Measurements from ENCODE around the gene CDH26.
"Not testable (repeated sequence)": the region's sequence is repeated elsewhere in the genome, so short reads cannot be mapped to it uniquely, and the experiment has no call there.

Gene CDH26

DNA sequence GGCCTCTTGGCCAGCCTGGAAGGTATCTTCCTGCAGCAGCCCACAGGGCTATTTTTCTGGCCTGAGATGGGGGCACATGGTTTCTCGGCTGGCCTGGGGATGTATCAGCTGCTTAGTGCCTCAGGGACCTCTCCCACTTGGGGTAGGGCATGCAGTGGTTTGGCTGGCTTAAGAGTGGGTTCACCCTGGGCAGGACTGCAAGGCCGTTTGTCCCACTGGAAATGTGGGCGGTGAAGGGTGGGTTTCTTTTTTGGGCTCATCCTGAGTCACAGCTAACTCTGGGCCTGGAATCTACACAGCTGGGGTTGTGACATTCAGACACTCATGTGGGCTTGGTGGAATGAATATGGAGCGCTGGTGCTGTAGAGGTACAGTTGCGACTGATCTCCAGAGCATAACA is 62.0 kb downstream of the CDH26 start:
- no peak for DNase-seq

DNA sequence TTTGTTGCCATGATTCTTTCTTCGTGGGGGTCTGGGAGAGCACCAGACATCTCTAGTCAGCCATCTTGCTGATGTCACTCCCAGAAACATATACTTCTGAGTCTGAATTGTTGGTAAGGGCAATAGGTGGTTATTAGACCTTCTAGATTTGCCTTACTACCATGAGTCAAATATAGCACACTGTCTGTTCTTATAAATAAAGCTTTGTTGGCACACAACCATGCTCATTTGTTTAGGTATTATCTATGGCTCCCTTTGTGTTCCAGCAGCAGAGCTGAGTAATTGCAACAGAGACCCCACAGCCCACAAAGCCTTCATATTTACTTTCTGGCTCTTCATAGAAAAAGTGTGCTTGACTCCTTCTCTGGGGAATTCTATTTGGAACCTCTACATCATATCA is 62.9 kb downstream of the CDH26 start:
- DNase-seq = no peak

DNA sequence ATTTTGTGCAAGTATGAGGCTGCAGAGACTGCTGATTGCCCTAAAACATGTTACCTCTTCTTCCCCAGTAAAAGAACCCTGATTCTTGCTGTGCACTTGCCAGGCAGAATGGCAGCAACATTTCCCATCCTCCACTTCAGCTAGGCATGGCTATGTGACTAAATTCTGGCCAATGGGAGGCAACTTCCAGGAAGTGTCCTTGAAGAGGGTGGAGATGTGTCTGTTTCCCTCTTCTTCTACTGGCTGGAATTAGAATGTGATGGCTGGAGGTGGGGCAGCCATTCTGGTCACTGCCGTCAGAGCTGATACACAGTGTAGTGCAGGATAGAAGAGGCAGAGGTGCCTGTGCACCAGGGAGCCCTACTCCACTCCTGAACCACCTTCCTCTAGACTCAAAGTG is 64.6 kb downstream of the CDH26 start:
- DNase-seq = no peak

DNA sequence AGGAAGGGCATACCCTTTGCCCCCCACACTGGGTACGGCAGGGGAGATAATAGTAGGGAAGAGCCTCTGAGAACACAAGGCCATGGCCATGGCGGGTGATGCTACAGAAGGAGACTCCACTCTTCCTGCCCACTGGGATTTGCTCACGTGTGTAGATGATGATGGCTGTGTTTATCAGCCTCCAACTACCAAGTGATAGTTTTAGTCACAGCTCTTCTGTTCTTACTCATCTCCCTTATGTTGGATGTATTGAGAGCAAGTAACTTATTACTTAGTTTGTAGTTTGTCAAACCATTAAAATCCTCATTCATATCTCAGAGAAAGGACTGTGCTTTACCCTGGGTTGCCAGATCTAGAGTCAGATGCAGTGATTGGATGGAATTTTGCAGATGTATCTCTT is 66.0 kb downstream of the CDH26 start:
- DNase-seq = no peak

DNA sequence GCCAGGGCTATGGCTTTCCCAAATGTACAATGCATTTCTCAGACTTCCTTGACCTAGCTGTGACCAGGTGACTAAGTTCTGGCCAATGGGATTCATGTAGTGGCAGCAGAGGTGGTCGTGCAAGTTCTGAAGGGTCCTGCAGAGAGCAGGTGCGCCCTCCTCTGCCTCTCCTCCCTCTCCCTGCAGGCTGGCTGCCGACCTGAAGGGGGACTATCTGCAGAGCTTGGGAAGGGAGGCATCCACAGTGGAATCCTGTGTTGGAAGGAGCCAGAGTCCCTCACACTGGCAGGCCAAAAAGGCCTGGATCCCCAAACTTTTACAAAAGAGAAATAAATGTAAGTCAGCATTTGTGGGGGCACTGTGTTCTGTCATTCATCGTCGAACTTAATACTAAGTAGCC is 66.6 kb downstream of the CDH26 start:
- DNase-seq = no peak

DNA sequence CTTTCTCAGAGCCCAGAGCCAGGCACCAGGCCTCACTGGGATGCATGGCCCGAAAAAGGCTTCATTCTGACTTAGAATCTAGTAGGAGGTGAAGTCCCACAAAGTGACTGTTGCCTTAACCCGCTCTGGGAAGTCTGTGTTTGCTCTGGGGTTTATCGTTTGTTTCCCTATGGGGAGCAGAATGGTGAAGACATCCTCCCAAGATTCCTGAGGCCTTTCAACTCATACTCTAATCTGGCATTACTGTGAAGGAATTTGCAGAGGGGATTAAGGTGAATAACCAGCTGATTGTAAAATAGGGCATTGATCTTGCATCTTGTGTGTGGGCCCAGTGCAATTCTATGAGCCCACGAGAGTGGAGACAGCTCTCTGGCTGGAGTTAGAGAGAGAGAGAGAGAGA is 67.8 kb downstream of the CDH26 start:
- DNase-seq = no peak

DNA sequence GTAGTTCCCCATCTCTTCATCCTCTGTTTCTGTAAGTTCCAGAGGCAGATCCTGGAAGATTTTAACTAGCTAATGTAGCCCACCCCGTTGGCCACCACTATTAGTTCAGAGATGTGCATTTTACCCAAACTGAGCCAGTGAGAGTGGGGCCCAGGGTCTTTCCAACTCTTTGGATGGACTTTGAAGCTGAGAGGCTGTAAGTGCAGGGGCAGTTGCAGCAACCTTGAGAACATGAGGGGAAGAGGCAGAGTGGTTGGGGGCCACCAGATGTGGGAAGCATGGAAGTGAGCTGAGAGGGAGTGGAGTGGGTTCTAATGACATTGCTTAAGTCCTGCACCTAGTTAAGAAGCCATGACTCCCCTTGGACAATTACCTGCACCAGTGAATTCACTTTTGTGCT is 72.2 kb downstream of the CDH26 start:
- DNase-seq = no peak

DNA sequence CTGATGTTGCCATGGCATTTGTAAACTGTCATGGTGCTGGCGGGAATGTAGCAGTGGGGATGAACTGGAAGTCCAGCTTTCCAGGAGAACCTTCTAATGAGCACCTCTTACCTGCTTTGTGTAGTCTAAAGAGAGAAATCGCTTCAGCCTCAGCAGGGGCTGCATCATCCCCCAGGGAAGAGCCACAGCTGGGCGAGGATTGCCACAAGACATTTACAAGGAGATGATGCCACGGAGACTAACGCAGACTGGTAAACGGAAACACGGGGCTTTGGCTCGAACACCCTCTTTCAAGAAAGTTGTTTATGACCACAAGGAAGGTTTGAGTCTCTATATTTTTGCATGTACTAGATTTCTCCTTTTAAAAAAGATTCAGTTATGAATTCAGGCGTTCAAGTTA is 72.9 kb downstream of the CDH26 start:
- DNase-seq = no peak

DNA sequence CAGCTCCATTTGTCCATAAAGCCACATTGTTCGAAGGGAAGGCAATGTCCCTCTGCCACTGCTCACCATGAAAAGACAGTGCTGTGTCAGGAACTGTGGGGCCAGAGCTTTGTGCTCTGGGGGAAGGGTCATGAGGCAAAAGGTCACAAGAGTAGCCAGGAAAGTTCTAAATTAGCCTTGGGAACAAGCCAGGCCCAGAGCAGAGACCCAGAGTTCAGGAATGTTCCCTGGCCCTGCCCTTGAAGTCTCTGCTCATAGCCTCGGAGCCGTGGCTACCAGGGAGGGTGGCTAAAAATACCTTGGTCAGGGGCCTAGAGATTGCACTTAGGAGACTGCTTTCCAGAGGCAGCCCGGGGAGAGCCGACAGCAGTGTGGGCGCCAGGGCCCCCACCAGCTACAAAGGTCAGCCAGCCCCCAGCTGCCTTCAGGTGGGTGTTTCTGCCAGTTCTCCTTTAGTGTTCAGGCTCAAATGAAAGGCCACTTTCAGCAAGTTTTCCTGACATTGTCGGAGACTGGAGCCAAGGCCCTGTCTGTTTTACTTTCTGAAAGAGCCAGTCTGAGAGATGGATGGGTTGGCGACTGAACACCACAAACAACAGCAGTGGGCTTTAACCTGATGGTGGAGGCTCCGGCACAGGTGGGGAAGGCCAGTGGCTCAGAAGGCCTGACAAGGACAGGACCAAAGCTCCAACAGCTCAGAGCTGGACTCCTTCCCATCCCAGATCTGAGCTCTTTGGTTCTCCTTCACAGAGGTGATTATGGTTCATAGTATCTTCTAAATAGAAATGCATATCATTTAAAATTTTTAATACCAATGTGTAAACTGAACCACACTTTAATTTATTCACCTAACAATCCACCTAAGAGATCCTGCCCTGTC is 76.2 kb downstream of the CDH26 start:
- DNase-seq = no peak

DNA sequence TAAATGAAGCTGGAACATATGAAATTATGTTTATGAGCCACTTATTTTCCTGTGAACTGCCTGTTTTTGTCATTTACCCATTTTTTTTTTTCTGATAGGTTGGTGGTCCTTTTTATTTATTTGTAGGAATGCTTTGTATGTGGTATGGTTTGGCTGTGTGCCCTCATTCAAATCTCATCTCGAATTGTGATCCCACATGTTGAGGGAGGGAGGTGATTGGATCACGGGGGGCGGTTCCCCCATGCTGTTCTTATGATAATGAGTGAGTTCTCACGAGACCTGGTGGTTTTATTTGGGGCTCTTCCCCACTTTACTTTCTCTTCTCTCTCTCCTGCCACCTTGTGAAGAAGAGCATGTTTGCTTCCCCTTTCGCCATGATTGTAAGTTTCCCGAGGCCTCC is 77.3 kb downstream of the CDH26 start:
- DNase-seq = no peak

DNA sequence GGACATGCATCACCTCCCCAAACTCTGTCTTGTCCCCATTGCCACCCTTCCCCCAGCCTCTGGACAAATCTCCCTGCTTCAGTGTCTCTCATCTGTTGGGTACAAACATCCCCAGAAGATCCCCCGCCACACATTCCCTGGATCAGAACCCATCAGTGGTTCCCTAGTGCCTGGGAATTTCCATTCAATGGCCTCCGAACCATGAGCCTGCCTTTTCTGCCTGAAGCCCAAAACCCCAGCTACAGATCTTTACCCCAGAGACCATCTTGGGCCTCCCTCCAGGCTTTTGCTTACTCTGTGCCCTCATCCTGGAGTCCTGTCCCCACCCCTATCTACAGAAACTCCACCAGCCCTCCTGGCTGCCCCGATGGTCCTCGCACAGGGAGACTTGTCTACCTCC is 78.1 kb downstream of the CDH26 start:
- no peak for DNase-seq

DNA sequence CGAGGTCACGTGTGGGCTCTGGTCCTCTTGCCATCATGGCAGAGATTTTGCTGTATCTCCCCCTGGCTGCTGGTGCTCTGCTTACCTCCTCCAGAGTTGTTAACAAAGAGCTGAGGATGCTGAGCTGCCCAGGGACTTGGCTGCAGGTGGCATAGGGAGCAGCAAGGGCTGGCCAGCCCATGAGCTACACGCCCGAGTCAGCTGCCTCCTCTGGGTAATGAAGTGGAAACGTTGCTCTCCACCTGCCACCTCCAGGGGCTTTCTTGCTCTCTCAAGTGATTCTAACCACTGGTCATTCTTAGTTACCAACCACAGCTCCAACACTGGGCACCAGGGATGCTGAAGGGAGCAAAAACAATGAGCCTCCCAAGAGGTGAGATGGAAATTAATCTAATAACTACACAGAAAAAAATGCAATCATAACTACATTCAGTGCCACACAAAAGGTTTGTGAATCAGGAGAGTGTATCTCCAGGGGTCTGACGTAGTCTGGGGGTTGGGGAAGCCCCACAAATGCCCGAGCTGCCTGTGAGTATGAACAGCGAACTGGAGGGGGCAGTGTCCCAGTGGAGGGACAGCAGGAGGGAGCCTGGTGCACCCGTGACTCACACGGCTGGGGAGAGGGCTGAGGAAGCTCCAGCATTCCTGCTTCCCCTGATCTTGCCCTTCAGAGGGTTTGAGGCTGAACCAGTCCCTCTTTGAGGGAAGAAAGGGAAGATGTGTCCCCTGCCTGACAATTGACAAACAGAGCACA is 78.7 kb downstream of the CDH26 start:
- no peak for DNase-seq

DNA sequence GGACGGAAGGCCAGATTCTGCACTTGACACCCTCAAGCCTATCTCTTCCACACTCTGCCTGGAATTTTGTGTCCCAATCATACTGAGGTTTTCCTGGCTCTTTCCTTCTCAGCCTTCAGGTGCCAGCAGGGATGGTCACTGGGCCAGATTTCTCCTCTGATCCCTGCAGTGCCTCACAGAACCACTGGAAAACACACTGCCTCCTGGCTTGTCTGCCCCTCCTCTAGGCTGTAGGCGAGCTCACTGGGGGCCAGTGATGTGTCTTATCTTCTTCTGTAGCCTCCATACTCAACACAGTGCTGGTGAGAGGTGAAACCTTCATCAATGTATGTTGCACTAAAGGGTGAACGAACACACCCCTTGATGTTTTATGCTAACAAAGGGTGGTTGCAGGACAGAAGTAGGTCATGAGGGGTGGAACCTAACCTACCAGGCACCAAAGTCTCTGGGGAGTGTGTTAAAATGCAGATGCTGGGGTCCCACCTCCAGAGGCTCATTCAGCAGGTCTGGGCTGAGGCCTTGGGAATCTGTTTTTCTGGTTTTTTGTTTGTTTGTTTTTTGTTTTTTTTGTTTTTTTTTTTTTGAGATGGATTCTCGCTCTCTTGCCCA is 80.3 kb downstream of the CDH26 start:
- no peak for DNase-seq

DNA sequence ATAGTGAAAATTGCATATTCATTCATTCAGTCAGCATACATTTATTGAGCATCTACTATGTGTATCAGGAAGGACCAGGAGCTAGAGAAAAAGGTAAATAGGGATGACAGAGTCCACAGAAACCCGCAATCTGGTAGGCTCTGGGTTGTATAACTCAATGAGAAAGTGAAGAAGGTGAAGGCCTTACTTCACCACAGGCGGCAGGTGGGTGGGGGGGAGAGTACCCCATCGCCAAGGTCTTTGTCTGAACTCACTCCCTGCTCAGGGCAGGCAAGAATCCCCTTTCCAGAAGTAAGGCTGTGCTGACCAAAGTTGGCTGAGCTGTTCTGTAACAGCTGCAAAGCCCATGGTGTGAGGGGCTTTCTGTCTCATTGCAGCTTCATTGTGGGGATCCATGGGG is 81.3 kb downstream of the CDH26 start:
- no peak for DNase-seq

DNA sequence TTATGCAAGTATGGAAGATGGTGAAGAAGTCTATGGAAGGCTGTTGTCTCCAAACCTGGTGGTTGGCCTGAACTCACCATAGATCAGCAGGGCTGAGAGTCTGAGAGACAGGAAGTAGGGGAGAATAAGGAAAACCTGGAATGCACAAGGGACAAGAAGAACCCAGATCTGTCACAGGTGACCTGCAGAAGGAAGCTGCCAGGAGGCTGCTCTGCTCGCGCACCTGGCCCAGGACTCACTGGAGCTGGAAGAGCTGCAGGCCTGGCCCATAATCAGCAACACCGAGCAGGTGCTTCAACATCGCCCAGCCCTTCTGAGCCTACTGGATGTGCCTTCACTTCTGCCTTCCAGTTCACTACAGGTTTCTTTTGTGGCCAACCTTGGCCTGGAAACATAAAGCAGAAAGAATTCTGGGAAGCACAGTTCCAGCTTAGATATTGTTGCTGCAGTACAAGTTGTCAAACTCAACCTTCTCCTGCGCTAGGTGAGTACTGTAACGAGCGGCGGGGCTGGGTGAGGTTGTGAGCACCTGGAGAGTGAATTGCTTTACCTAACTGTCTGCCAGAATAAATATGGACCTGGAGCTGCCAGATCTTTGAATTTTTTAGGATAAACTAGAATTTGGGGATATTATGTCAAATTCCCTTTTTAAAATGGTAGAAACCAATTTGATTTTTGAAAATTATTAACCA is 82.4 kb downstream of the CDH26 start:
- DNase-seq = no peak

DNA sequence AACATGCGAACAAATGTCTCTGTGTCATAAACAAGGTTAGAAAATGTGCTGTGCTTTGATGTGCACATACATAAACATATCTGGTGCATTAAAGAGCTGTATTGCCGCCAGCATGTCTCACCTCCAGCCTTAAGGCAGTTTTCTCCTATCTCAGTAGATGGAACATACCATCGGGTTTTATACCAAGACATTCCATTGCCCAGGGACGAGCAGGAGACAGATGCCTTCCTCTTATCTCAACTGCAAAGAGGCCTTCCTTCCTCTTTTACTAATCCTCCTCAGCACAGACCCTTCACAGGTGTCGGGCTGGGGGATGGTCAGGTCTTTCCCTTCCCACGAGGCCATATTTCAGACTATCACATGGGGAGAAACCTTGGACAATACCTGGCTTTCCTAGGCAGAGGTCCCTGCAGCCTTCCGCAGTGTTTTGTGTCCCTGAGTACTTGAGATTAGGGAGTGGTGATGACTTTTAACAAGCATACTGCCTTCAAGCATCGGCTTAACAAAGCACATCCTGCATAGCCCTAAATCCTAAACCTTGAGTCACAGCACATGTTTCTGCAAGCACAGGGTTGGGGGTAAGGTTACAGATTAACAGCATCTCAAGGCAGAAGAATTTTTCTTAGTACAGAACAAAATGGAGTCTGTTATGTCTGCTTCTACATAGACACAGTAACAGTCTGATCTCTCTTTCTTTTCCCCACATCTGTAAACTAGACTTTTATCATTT is 83.4 kb downstream of the CDH26 start:
- DNase-seq = not testable (repeated sequence)

DNA sequence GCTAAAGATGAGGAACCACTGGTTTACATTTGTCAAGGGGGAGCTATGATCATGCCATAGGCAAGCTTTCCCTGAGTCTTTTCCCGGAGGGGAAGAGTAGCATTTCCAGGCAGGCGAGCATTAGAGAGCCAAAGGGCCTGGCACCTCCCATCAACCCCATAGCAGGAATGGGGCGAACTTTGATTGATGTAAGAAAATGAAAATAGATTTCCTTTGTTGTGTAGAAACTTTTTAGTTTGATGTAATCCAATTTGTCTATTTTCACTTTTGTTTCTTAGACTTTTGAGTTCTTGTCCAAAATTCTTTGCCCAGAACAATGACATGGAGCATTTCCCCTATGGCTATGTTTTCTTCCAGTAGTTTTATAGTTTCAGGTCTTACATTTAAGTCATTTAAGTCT is 85.2 kb downstream of the CDH26 start:
- no peak for DNase-seq

DNA sequence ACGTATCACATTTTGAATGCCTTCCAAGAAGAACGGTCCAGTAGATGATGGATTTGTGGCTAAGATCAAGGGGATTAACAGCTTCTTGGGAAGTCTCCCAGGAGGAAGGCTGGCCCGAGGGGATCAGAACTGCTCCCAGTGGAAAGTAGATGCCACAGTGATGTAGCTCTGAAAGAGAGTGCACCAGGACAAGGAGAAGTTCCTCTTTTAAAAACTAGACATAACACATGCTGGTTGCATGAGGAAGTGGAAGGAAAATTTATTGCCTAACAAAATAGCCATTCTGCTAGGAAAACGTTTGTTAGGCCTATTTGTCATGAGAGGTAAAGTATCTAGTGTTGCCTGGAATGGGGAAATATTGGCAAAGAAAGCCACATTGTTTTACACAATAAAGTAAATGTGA is 87.8 kb downstream of the CDH26 start:
- DNase-seq = no peak

DNA sequence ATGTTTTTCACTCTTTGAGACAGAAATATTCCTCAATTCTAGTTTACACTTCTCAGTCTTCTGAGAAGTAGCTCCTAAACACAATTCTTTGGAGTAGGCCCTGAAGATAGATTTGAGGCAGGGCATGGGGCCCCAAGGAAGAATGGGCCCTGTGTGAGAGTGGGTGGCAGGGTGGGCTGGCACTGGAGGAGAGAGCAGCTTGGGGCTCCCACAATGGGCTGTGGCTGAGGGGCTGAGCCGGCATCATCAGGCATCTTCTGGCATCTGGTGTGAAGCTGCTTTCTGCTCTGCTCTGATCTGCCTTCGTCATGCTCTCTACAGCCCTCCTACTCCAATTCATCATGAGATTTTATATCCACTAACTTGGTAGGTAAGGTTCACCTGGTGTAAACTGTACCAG is 88.2 kb downstream of the CDH26 start:
- DNase-seq = no peak

DNA sequence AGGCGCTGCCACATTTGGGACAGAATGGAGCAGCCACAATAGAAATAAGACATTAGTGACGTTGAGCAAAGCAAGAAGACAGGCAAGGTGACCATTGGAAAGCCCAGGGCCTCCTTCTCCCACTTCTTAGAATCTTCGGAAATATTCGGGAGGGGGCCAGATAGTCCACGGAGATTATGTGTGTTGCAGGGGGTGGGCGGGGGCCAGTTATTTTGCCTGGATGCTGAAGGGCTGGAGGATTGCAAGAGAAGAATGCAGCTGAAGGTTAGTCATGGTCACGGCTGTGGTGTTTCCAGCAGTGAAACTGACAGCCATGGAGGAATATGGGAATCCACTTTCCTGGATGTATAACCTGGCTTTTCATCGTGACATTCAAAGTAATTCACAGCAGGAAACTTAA is 88.6 kb downstream of the CDH26 start:
- no peak for DNase-seq

DNA sequence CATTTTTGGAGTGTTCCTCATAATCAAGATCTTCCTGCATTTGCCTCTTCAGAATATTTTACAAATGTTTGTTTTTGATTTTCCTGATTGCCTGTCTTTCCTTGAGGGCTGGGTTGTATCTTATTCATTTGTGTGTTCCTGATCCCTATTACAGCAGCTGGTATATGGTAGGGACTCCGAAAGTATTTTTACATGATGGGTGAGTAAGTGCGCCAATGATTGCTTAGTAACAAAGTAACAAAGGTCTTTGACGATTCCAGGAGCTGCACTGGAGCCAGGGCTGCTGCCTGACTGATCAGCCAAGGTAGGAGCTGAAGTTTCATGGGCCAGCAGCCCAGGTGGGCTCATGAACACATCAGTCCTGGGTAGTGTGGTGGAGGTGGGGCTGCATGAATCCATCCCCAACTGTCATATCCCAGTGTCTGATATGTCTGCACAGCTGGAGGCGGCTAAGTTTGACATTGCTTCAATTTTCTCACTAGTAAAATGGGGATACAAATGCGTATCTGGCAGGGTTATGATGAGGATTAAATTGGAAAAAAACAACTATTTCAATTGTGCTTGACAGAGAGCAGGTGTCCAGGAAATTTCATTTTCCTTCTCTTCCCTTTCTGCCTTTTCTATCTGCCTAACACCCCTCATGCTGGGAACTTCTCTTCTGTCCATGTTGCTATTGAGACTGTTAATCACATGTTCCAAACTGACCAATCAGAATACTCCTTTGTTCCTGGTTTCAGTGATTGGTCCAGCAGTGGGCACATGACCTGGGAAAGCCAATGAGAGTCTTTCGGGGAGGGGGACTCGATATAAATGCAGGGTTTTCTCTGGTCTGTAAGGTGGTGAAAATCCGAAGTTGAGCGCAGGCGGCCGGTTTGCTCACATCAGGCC is 90.7 kb downstream of the CDH26 start:
- DNase-seq = no peak

DNA sequence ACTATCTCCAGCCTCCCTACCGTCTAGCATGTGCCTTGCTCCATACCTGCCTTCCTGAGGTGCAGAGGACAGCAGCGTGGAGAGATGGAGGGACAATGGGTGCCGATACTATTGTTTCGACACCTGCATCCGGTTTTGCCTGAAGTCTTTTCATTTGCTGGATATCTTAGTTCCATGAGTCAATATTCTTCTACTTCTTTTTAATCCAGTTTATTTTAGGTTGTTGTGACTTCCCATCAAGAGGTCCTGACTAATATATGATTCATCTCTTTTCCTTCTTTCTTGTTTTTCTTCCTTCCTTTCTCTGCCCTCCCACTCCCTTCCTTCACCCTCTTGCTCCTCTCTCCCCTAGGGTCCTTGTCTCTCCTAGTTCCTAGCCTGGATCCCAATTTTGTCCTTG is 91.4 kb downstream of the CDH26 start:
- no peak for DNase-seq

All from stimulated activated CD4-positive, alpha-beta T cell treated with anti-CD3 and anti-CD28 coated beads, Interleukin-4, amount 100 ng/mL, for 1 hour (primary cell).